Measurements from ENCODE around the gene LST1. TPM values are rescaled to one million over a fixed set of nuclear protein-coding genes. Genes with fewer than 3 reads are reported as not detected.

The LST1 gene
- total RNA-seq, 1 experiment from 2014 or later = 0.69 TPM

DNA sequence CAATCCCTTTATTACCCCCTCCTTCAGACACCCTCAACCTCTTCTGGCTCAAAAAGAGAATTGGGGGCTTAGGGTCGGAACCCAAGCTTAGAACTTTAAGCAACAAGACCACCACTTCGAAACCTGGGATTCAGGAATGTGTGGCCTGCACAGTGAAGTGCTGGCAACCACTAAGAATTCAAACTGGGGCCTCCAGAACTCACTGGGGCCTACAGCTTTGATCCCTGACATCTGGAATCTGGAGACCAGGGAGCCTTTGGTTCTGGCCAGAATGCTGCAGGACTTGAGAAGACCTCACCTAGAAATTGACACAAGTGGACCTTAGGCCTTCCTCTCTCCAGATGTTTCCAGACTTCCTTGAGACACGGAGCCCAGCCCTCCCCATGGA lies 8.5 kb upstream of the LST1 start:
- no peak overlapping the region for H3K4me2 ChIP-seq (ENCODE audit: low read length)
- no peaks in the 10 kb centered on the region for H3K36me3 ChIP-seq (ENCODE audit: control insufficient read depth in 1 of 2, insufficient read depth in 2 of 2, low read length in 2 of 2)
- no peak overlapping the region for H3K4me3 ChIP-seq (replicated peaks in 1 of 2; ENCODE audit: low read depth in 1 of 2, low read length in 2 of 2)
- H3K79me2 ChIP-seq (ENCODE audit: insufficient read depth, low read length) = no peaks in the 10 kb centered on the region
- no peak overlapping the region for H2AFZ ChIP-seq (ENCODE audit: low read depth, low read length, poor library complexity, severe bottlenecking)
- ATAC-seq = no peak
- H3K9me2 ChIP-seq (ENCODE audit: insufficient read depth) = no peaks in the 10 kb centered on the region
- RAD21 ChIA-PET (ENCODE audit: low non-redundant PET in 1 of 2, low total read pairs in 2 of 2, uncharacterized antibody in 2 of 2, unreplicated experiment in 2 of 2) = no interaction called here
- no peak overlapping the region for H3K9ac ChIP-seq (ENCODE audit: low read length)
- peaks cover 4 to 18% of the 10 kb centered on the region in 2 experiments; a peak in 2 of 4 replicates for H3K4me1 ChIP-seq (ENCODE audit: control insufficient read depth in 1 of 2, insufficient read depth in 2 of 2, low read length in 2 of 2)
- POLR2A ChIA-PET = no interaction called here
- intact Hi-C loops (cut with micrococcal nuclease) = no loop called here
- CTCF ChIA-PET = no interaction called here
- TF ChIP-seq ELF1 (IDR thresholded peaks at IDR 0.05; ENCODE audit: borderline replicate concordance, low read depth) (no peak), SRF (IDR thresholded peaks at IDR 0.05; ENCODE audit: low read depth) (no peak), REST (IDR thresholded peaks at IDR 0.05; ENCODE audit: low read depth) (no peak), ZNF274 (IDR thresholded peaks at IDR 0.05; ENCODE audit: low read depth, low read length) (no peak), JUND (IDR thresholded peaks at IDR 0.05) (no peak), EGR1 (IDR thresholded peaks at IDR 0.05; ENCODE audit: low read depth) (no peak), SIN3A (IDR thresholded peaks at IDR 0.05; ENCODE audit: low read depth) (no peak), EZH2phosphoT487 (IDR thresholded peaks at IDR 0.05; ENCODE audit: borderline replicate concordance) (no peak), ZFX (IDR thresholded peaks at IDR 0.05) (no peak), POLR2A (IDR thresholded peaks at IDR 0.05; ENCODE audit: borderline replicate concordance, extremely low read depth, insufficient read depth, insufficient read length) (no peak), CBX3 (IDR thresholded peaks at IDR 0.05; ENCODE audit: low read depth) (no peak), TCF7L2 (IDR thresholded peaks at IDR 0.05; ENCODE audit: borderline replicate concordance, extremely low read depth, insufficient read depth, insufficient read length) (no peak), ATF3 (IDR thresholded peaks at IDR 0.05) (no peak), FOSL1 (IDR thresholded peaks at IDR 0.05; ENCODE audit: low read depth) (no peak)
- TF ChIP-seq, protein P1, sequence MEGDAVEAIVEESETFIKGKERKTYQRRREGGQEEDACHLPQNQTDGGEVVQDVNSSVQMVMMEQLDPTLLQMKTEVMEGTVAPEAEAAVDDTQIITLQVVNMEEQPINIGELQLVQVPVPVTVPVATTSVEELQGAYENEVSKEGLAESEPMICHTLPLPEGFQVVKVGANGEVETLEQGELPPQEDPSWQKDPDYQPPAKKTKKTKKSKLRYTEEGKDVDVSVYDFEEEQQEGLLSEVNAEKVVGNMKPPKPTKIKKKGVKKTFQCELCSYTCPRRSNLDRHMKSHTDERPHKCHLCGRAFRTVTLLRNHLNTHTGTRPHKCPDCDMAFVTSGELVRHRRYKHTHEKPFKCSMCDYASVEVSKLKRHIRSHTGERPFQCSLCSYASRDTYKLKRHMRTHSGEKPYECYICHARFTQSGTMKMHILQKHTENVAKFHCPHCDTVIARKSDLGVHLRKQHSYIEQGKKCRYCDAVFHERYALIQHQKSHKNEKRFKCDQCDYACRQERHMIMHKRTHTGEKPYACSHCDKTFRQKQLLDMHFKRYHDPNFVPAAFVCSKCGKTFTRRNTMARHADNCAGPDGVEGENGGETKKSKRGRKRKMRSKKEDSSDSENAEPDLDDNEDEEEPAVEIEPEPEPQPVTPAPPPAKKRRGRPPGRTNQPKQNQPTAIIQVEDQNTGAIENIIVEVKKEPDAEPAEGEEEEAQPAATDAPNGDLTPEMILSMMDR (IDR thresholded peaks at IDR 0.05 in 2 of 3, conservative IDR thresholded peaks at IDR 0.05 in 1 of 3; ENCODE audit: borderline replicate concordance in 1 of 3, insufficient read depth in 1 of 3, low read depth in 2 of 3, low read length in 2 of 3) = no peak
- H3K27ac ChIP-seq (ENCODE audit: low read depth, low read length) = no peak overlapping the region
- H4K20me1 ChIP-seq (ENCODE audit: insufficient read depth) = no peaks in the 10 kb centered on the region
- H3K27me3 ChIP-seq (ENCODE audit: insufficient read depth, low read length) = no peaks in the 10 kb centered on the region
- DNase-seq (ENCODE audit: low read depth, low spot score) = no peak
- H3K9me3 ChIP-seq (ENCODE audit: control insufficient read depth in 1 of 2, insufficient read depth in 1 of 2, low read depth in 1 of 2, low read length in 2 of 2) = no peaks in the 10 kb centered on the region
- no TSS peak for BruUV-seq (replicated peaks)

Data from HCT116 (cell line).